ENCODE data around the gene MAP4K5.

Gene MAP4K5

GRCh38 chr14:50375760-50376159 lies 156.6 kb downstream of the MAP4K5 start:
- no peaks in the 10 kb centered on the region for H3K27me3 ChIP-seq (ENCODE audit: control insufficient read depth in 2 of 2, insufficient read depth in 2 of 2, low read length in 2 of 2)
- H3K27ac ChIP-seq (ENCODE audit: low read depth in 2 of 2, low read length in 2 of 2) = no peak overlapping the region
- no peak overlapping the region for H3K4me3 ChIP-seq (ENCODE audit: low read length in 2 of 2)
- H3K9me3 ChIP-seq (ENCODE audit: control insufficient read depth in 2 of 2, low read length in 2 of 2) = no peaks in the 10 kb centered on the region
- H3K9ac ChIP-seq (ENCODE audit: low read depth in 1 of 2, low read length in 2 of 2) = no peak overlapping the region
- H3K4me1 ChIP-seq (ENCODE audit: control insufficient read depth in 2 of 2, insufficient read depth in 2 of 2, low read length in 2 of 2) = peaks cover 2 to 4% of the 10 kb centered on the region in 2 donors
- H3K36me3 ChIP-seq (ENCODE audit: control insufficient read depth in 2 of 2, insufficient read depth in 2 of 2, low read length in 2 of 2) = peaks cover 0 to 3% of the 10 kb centered on the region in 2 donors

GRCh38 chr14:50373959-50374358 lies 158.4 kb downstream of the MAP4K5 start:
- peaks cover 2 to 4% of the 10 kb centered on the region in 2 donors for H3K4me1 ChIP-seq (ENCODE audit: control insufficient read depth in 2 of 2, insufficient read depth in 2 of 2, low read length in 2 of 2)
- H3K27ac ChIP-seq (ENCODE audit: low read depth in 2 of 2, low read length in 2 of 2) = no peak overlapping the region
- peaks cover 0 to under 1% of the 10 kb centered on the region in 2 donors for H3K36me3 ChIP-seq (ENCODE audit: control insufficient read depth in 2 of 2, insufficient read depth in 2 of 2, low read length in 2 of 2)
- H3K9me3 ChIP-seq (ENCODE audit: control insufficient read depth in 2 of 2, low read length in 2 of 2) = no peaks in the 10 kb centered on the region
- H3K27me3 ChIP-seq (ENCODE audit: control insufficient read depth in 2 of 2, insufficient read depth in 2 of 2, low read length in 2 of 2) = no peaks in the 10 kb centered on the region
- H3K9ac ChIP-seq (ENCODE audit: low read depth in 1 of 2, low read length in 2 of 2) = no peak overlapping the region
- H3K4me3 ChIP-seq (ENCODE audit: low read length in 2 of 2) = no peak overlapping the region

- H3K27me3 ChIP-seq (ENCODE audit: control insufficient read depth in 2 of 2, insufficient read depth in 2 of 2, low read length in 2 of 2) = no peaks in the 10 kb centered on the region
- H3K4me1 ChIP-seq (ENCODE audit: control insufficient read depth in 2 of 2, insufficient read depth in 2 of 2, low read length in 2 of 2) = peaks cover 2 to 9% of the 10 kb centered on the region in 2 donors
- no peak overlapping the region for H3K4me3 ChIP-seq (ENCODE audit: low read length in 2 of 2)
- H3K9me3 ChIP-seq (ENCODE audit: control insufficient read depth in 2 of 2, low read length in 2 of 2) = no peaks in the 10 kb centered on the region
- H3K27ac ChIP-seq (ENCODE audit: low read depth in 2 of 2, low read length in 2 of 2) = no peak overlapping the region
- no peaks in the 10 kb centered on the region for H3K36me3 ChIP-seq (ENCODE audit: control insufficient read depth in 2 of 2, insufficient read depth in 2 of 2, low read length in 2 of 2)
- H3K9ac ChIP-seq (ENCODE audit: low read depth in 1 of 2, low read length in 2 of 2) = no peak overlapping the region
Measured at GRCh38 chr14:50371546-50371945, 160.8 kb downstream of the MAP4K5 start.

Data from mucosa of rectum (tissue), 2 donors.